ENCODE data around the gene SSBP3.

- TF ChIP-seq CTCF (conservative IDR thresholded peaks at IDR 0.05; ENCODE audit: low read length) = no peak
- TF ChIP-seq EZH2phosphoT487 (IDR thresholded peaks at IDR 0.05; ENCODE audit: borderline replicate concordance, low read depth, low read length) = no peak
Measured at GRCh38 chr1:54375298-54375697, 30.9 kb downstream of the SSBP3 start.
